NCI-H2227 treated with DMSO at 0.1 percent for 48 hours (cell line): ENCODE results near the gene PQBP1.

Experiments used
- DNase-seq: peaks from one replicate; lab custom pipeline; 2025; lab: John Stamatoyannopoulos, UW

The PQBP1 gene

GRCh38 chrX:48924270-48924669, 26.5 kb downstream of the PQBP1 start:
- no peak for DNase-seq

- DNase-seq: no peak
Measured at GRCh38 chrX:48927123-48927522, 29.4 kb downstream of the PQBP1 start.

DNA sequence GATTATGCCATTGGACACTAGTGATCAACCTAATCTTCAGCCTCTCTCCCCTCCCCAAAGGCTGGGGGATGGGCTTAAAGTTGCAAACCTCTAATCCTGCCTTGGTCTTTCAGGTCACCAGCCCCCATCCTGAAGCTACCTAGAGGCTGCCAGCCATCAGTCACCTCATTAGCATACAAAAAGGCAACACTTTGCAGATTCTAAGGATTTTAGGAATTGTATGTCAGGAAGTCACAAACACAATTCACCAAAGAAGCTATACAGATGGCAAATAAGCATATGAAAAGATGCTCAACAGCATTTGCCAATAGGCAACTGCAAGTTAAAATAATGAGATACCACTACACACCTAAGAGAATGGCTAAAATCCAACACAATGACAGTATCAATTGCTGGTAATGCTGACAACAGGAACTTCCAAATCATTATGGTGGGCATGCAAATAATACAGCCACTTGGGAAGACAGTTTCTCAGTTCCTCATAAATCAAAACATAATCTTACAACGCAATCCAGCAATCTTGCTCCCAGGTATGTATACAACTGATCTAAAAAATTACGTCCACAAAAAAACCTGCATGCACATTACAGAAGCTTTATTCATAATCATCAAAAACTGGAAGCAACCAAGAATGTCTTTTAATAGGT, 30.1 kb downstream of the PQBP1 start:
- no peak for DNase-seq

GRCh38 chrX:48933757-48934156, 36.0 kb downstream of the PQBP1 start:
- no peak for DNase-seq

DNA sequence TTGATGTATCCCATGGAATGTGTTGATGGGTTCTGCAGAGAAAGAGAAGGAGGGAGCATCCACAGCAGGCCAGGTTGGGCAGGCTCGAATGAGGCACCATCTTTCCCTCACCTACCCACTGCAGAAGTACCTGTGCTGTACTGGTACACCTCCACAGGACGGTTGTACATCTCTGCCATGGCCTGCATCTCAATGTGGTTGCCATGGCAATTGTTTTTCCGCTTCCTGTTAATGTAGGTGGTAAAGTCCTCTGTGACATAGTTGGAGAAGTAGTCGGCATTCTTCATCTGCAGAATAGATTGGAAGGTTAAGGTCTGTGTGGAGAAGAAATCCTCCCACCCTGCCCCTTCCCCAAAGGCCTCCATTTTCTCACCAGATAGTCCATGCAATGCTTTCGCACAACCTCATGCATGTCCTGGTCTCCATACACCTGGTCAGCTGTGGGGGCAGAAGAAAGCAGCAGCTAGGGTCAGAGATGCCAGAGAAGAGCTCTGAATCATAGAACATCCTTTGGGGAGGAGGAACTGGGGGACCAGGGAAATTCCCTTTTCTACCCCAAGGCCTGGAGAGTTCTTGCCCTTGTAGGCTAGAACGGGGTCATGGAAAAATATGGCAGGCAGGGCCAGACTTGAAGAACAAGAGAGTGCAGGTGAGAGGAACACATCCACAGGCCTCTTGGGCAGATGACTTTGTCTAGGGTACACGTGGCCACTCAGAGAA, 37.0 kb downstream of the PQBP1 start:
- DNase-seq: no peak

DNA sequence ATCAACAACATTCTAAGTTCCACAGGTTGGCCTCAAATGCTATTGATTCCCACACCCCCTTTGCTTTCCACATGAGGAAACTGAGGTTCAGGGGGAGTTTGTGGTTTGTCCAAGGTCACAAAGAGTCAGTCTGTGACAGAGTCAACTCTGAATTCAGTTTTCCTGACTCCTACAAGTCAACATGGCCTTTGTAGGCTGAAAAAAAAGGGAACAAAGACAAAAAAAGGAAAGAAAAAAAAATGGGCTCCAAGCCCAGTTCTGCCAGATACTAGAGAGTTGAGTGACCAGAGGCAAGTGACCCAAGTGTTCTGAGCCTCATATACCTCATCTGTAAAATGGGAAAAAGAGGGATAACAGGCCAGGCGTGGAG, 37.6 kb downstream of the PQBP1 start:
- DNase-seq: no peak

- no peak for DNase-seq
Measured at GRCh38 chrX:48936429-48937053, 38.8 kb downstream of the PQBP1 start.

GRCh38 chrX:48937054-48937907, 39.6 kb downstream of the PQBP1 start:
- no peak for DNase-seq

DNA sequence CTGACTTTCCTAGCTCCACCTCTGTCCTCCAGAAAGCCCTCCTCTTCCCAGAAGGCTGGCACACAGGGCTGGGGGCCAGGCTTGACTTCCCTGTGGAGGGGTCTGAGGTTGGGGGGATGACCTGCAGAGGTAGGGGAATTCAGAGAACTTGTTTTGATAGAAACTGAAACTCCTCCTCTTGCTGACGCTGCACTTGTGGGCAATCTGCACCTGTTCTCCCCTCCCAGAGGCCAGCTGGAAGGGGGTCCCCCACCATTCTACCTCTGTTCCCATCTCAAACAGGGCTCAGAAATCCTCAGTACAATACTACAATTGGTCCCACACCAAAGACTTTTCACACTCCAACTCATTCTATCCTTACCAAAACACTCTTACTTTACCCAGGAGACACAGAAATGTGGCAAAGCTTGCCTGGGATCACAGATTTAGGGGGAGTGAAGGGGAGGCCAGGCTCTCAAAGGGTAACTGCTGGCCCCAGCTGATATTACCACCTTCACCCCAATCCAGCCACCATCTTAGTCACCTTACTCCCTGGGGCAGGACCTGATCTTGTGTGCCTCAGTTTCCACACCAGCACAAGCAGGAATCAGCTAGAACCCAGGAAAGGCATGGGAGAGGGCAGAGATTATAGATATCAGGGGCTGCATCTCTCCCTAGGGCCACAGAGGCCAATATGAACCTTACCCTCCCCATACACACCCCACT, 41.1 kb downstream of the PQBP1 start:
- DNase-seq: no peak

DNA sequence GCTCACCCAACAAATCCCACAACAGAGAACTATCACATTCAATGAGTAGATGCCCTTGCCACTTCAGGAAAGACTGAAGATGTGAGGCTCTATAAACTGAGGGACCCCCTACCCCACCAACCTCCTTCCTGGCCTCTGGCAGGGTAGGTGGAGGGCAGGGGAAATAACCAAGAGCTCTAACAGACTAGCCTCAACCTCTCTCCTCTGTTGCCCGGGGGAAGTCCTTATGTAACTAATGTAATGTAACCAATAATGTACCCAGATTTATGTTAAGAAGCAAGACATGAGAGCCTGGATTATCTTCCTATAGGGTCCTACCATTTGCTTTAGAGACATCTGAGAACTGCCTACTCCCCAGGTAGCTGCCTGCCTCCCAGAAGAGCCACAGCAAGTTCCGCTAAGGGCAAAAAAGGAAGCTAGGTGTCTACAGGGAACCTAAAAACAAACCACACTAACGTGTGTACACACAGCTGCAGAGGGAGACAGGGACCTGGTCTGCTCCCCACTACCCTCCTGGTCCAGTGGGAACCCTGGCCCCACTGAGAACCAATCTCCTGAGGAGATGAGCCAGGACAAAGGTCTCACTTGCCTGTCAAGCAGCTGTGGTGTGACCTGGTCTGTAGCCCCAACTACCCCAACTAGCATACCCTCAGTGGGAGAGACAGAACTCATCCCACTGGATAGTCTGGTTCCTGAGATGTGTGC, 41.9 kb downstream of the PQBP1 start:
- no peak for DNase-seq

GRCh38 chrX:48940404-48940955, 42.8 kb downstream of the PQBP1 start:
- no peak for DNase-seq

DNA sequence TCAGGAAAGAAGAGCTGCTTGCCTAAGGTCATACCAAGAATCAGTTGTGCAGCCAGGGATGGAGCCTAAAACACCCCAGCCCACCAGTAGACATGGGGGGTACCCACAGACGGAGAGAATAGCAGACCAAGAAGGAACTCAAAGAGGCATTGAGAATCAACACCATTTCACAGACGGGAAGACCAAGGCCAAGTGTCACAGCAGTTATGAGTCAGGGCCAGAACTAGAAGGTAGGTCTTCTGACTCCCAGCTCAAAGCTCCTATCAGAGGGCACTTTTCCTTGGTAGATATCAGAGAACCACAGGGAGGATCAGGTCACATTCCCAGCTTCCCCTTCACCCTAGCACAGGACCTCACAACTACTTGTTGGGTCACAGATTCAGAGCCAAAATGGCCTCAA, 45.2 kb downstream of the PQBP1 start:
- no peak for DNase-seq

DNA sequence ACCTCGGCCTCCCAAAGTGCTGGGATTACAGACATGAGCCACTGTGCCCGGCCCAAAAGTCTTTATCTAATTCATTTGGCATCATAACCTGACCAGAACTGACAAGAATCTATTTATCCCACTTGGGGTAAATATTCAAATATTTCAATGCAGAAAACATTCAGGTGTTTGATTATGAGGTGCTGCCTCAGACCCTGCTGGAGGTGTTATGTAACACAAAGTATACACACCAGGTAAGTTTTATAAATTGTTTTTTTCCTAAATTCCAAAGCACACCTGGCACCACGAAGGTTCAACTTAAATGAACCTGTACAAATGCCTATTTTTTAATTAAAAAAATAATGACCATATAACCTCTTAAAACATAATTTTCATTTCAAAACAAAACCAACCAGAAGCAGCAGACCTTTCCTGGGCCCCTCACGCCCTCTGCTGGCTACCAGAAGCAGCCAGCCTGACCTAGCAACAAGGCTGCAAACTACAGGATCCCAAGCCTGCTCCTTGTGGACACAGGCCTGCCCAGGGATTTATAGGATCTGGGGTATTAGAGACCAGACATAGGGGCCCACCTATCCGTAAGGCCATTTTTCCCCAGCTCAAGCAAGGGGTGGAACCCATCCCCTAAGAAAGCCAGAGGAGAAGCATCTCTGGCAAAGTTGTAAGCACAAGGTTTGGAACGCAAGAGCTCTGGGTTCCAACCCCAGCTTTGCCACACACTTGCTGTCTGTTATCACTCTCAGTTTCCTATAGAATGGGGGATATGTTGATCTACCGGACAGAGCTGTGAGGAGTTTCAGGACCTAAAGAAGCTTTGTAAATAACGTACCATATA, 48.0 kb downstream of the PQBP1 start:
- peak; percentile 53 for DNase-seq

GRCh38 chrX:48948589-48948988, 50.9 kb downstream of the PQBP1 start:
- DNase-seq: no peak
